Glomerular visceral epithelial cell (primary cell): ENCODE results near the gene HIVEP3.
A peak's percentile ranks its signal among the peaks of the same experiment; 100 is the strongest.

ENCODE experiments used
- DNase-seq: peaks from one replicate; pipeline ENCODE4 v3.0.0-alpha.2; 2016; ENCODE audit errors: extremely low spot score

The HIVEP3 gene

DNA sequence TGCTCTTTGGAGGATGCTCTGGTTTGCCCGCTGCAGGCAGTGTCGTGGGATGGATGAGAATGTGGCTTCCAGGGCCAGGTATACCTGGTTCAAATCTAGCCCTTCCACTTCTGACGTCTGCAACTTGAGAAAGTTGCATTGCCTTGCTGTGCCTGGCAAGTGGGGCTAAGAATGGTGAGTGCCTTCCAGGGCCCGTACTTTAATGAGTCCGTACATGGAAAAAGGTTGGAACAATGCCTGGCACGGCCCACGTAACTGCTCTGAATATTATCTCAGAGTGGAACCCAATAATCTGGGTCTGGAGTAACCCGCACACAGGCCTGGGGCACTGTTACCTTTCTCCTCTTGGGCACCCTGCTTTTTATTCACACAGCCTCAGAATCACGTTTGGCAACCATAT is 287.6 kb downstream of the HIVEP3 start:
- DNase-seq, result no peak

- peak; percentile 88 for DNase-seq
These were observed 289.2 kb downstream of the HIVEP3 start for GRCh38 chr1:41629571-41629970.

DNA sequence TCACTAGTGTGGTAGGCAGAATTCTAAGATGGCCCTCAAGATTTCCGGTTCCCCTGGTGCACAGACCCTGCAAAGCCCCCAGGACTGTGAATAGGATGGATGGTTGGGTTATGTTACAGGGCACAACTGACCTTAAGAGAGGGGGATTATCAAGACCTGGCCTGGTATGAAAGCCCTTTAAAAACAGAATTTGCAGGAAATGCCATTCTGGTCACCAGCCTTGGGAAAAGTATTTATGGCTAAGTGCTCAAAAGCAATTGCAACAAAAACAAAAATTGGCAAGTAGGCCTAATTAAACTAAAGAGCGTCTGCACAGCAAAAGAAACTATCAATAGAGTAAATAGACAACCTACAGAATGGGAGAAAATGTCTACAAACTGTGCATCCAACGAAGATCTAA is 289.6 kb downstream of the HIVEP3 start:
- no peak for DNase-seq

DNA sequence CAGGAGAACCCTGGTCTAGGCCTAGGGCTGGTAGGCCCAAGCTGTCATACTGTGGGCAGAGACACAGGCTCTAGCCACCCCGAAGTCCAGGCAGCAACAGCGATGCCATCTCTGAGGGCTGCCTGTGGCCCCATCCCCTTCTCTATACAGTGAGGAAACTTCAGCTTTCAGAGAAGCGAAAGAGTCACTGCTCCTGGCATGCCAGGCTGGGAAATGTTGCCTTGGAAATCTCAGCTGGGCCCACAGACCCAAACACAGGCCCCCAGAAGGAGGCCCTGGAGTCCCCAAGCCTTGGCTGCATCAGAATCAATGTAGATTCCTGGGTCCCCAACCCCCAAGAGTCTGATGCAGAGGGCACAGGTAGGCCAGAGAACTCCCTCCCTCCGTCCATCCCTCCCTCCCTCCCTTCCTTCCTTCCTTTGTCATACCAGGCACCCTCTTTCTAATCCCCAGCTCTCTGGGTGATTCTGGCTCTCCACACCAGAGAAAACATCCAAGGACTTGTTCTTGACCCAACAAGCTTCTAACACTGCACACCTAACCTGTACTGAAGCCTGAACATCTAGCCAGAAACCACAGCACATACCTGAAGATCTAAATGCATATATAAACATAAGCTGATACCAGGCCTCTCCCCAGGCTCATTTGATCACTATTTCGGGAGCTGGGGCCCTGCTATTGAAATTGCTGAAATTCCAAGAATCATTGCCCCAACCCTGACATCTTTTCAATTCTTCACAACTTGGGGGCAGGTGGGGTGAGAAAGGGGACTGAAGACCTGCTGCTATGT is 291.0 kb downstream of the HIVEP3 start:
- no peak for DNase-seq

DNA sequence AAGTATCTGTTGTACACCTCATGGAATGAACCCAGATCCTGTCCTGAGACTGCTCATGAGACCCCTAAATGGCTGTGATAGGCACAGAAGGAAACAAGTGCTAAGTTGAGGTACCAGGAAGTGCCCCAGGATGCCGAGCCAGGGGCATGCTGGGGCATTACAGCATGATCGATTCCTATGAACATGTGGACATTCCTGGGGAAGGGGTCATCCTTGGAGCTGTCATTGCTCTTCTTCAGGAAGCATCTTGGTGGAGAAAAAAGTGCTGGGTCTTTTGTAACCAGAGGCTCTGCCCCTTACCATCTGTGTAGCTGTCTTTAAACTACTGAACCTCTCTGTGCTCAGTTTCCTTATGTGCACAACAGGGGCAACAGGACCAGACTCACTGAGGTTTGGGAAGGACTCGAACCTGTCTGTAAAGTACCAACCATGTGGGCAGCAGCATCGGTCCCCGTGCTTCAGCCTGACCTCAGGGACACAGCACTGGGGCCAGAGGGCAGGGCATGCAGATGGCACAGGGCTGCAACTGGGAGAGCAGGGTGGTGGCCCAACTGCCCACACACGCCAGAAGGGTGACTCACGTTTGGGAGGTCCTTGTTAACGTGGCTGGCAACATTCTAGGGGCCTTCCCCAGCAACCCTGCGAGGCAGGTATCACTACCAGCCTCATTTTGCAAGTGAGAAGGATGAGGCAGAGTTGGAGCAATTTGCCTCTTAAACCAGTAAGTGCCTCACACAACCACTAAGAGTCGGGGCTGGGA is 291.9 kb downstream of the HIVEP3 start:
- DNase-seq, result peak; percentile 74

GRCh38 chr1:41626146-41626545 is 292.6 kb downstream of the HIVEP3 start:
- peak; percentile 77 for DNase-seq

DNA sequence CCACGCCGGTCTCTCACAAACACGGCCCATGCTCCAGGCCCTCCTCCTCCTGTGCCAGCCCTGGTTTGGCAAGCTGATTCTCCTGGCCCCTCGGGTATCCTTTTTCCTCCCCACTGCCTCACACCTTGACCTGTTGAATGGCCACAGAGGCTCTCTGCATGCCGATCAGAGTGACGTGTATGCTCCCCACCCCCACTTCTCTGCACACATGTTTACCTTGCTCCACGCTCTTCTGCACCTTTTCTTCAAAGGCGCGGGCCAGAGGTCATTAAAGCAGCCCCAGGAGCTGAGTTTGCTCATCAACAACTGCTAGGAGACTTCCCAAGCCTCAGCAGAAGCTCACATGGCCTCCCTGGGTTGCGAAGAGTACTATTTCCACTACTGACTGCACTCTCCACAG is 295.0 kb downstream of the HIVEP3 start:
- no peak for DNase-seq

DNA sequence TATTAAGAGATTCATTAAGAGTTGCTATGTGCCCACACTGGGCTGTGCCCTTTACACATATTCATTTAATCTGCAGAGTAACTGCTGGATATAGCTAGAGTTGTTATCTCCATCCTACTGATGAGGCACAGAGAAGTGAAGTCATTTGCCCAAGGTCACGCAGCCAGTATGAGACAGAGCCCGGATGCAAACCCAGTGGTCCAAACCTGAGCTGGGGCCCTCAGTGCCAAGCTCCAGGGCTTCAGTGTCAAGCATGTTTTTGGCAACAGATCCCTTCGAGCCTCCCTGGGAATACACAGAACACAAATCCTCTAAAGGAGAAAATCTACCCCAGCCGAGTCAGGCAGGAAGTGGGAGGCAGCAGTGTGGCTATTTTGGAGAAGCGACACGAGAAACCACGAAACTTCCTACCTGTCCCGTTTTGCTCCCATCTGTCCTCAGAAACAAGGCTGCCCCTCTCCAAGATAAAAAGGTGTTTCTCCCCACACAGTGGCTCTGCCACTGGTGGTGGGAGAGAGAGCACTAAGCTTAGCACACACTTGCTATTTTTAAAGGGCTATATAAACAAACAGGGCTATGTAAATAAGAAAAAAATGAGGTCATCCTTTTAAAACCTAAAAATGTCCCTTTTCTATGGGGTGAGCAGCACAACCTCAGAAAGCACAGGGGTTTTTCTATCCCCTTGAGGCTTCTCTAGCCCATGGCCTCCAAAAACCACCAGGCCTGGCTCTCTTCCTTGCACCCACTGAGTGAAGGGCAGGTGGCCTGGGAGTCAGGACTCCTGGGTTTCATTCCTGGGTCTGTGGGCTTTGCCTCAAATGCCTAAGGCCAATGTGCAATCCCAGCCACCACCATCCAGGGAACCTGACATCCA is 295.6 kb downstream of the HIVEP3 start:
- DNase-seq, result no peak

DNA sequence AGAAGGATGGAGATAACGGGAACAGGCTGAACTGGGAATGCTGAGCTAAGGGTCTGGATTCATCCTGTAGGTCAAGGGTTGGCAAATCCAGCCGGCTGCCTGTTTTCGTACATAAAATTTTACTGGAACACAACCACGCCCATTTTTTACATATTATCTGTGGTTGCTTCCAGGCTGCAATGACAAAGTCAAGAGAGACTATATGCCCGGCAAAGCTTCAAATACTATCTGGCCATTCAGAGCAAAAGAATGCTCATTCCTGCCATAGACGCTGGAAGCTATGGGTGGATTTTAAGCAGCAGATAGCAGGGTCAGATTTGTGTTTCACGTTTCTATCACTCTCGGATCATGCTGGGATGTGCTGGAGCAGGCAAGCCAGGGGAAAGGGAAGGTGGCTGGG is 296.3 kb downstream of the HIVEP3 start:
- no peak for DNase-seq

DNA sequence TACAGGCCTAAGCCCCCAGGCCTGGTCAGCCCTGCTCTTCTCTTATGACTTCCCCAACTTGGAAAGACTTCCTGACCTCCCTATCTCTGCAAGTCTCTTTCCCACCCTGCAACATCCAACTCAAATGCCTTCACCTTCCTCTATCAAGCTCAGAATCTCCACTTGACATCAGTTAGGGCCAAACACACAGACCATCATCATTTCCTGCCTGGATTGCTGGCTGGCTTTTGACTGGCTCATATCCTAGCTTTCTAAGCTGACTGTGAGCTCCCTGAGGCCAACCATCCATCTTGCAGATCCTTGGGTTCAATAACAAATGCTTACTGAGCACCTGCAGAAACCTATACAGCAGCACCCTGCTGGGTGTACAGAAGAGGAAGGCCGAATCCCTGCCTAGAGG is 296.9 kb downstream of the HIVEP3 start:
- no peak for DNase-seq

- DNase-seq, result no peak
These were observed 297.5 kb downstream of the HIVEP3 start for GRCh38 chr1:41621256-41621655.

GRCh38 chr1:41620365-41621169 is 298.2 kb downstream of the HIVEP3 start:
- no peak for DNase-seq

- DNase-seq, result no peak
These were observed 299.0 kb downstream of the HIVEP3 start for GRCh38 chr1:41619511-41620364.

GRCh38 chr1:41618871-41619270 is 299.9 kb downstream of the HIVEP3 start:
- no peak for DNase-seq

DNA sequence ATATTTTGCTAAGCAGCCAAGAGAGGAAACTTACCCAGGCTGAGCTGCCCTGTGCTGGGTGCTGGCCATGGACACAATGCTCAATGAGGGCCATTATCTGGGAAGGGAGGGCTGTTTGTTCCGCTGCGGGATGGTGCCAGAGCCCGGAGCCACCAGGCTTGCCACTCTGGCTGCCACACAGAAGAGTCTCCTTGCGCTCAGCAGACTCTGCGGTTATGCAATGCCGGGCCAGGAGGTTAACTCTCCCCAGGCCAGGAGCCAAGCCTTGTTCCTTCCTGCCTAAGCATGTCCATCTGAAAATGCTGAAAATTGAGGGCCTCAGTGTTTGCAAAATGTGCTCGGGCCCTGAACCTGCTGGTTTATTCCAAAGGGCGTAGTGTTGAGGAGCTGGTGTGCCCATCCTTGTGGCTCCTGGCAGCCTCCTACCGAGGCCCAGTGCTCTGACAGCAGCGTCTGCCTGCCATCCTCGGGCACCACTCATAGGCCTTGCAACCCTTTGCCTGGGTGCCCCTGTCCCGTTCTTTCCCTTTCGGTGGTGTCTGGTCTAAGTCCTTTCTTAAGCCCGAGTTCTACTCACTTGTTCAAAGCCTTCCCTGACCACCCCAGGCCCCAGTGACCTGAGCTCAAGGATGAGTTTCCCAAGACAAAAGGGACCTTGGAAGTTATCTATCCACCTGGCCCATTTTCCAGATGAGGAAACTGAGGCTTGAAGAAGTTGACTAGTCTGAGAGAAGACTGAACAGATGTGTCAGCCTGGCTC is 300.5 kb downstream of the HIVEP3 start:
- DNase-seq, result no peak

- DNase-seq, result no peak
These were observed 301.4 kb downstream of the HIVEP3 start for GRCh38 chr1:41617336-41617735.

GRCh38 chr1:41616563-41616962 is 302.2 kb downstream of the HIVEP3 start:
- no peak for DNase-seq

- DNase-seq, result no peak
These were observed 302.7 kb downstream of the HIVEP3 start for GRCh38 chr1:41615981-41616380.

DNA sequence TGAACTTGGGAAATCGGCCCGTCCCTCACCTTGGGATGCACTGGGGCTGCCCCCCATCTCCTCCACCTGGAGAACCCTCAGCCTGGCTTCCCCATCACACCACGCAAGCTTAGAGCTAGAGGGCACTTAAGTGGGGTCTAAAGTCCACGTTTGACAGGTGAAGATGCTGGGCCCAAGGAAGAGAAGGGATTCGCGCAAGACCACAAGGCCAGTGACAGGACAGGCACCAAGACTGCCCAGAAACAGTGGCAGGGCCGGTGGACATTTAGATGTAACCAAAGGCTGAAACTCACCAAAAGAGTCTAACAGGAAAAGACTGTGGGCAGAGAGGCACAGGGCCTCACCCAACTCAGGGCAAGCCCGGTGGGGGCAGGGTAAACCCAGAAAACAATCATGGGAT is 303.4 kb downstream of the HIVEP3 start:
- DNase-seq, result no peak

GRCh38 chr1:41614818-41615217 is 303.9 kb downstream of the HIVEP3 start:
- DNase-seq, result no peak
